ENCODE data around the gene MUC4.

DNA sequence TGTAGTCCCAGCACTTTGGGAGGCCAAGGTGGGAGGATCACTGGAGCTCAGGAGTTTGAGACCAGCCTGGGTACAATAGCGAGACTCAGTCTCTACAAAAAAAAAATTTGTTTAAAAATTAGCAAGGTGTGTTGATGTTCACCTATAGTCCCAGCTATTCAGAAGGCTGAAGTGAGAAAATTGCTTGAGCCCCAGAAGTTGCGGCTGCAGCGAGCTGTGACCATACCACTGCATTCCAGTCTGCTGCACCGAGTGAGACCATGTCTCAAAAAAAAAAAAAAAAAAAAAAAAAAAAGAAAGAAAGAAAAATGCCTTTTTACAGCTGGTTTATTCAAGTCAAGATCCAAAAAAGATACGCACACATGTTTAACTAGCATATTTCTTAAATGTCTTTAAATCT is 108.0 kb downstream of the MUC4 start:
- TF ChIP-seq MAFK (IDR thresholded peaks at IDR 0.05; ENCODE audit: low read depth, low read length): no peak
- TF ChIP-seq, protein P1, sequence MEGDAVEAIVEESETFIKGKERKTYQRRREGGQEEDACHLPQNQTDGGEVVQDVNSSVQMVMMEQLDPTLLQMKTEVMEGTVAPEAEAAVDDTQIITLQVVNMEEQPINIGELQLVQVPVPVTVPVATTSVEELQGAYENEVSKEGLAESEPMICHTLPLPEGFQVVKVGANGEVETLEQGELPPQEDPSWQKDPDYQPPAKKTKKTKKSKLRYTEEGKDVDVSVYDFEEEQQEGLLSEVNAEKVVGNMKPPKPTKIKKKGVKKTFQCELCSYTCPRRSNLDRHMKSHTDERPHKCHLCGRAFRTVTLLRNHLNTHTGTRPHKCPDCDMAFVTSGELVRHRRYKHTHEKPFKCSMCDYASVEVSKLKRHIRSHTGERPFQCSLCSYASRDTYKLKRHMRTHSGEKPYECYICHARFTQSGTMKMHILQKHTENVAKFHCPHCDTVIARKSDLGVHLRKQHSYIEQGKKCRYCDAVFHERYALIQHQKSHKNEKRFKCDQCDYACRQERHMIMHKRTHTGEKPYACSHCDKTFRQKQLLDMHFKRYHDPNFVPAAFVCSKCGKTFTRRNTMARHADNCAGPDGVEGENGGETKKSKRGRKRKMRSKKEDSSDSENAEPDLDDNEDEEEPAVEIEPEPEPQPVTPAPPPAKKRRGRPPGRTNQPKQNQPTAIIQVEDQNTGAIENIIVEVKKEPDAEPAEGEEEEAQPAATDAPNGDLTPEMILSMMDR (conservative IDR thresholded peaks at IDR 0.05; ENCODE audit: low read depth, low read length): no peak
- TF ChIP-seq, protein P2, sequence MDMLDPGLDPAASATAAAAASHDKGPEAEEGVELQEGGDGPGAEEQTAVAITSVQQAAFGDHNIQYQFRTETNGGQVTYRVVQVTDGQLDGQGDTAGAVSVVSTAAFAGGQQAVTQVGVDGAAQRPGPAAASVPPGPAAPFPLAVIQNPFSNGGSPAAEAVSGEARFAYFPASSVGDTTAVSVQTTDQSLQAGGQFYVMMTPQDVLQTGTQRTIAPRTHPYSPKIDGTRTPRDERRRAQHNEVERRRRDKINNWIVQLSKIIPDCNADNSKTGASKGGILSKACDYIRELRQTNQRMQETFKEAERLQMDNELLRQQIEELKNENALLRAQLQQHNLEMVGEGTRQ (IDR thresholded peaks at IDR 0.05; ENCODE audit: low read depth, low read length): no peak
- no peak for TF ChIP-seq MXI1 (IDR thresholded peaks at IDR 0.05; ENCODE audit: borderline replicate concordance, low read depth, low read length)
- no peak for TF ChIP-seq RAD21 (IDR thresholded peaks at IDR 0.05; ENCODE audit: low read length)
- TF ChIP-seq CHD1 (IDR thresholded peaks at IDR 0.05; ENCODE audit: low read depth, low read length): no peak
- TF ChIP-seq POLR2A (IDR thresholded peaks at IDR 0.05; ENCODE audit: low read depth, low read length): no peak
- TF ChIP-seq MAZ (IDR thresholded peaks at IDR 0.05; ENCODE audit: borderline replicate concordance, low read depth, low read length): no peak
- TF ChIP-seq RFX5 (IDR thresholded peaks at IDR 0.05; ENCODE audit: low read depth, low read length): no peak
- TF ChIP-seq RCOR1 (IDR thresholded peaks at IDR 0.05; ENCODE audit: insufficient replicate concordance, low read length): no peak
- TF ChIP-seq BHLHE40 (IDR thresholded peaks at IDR 0.05; ENCODE audit: low read depth, low read length): no peak

Measured in IMR-90 (cell line).